Activated CD4-positive, alpha-beta T cell treated with anti-CD3 and anti-CD28 coated beads, Interleukin-10, Interleukin-2, amounts not matched to agents 100 ng/mL and 50 ng/mL, durations not matched to agents 16 hours and 8 hours (primary cell): ENCODE data around the gene MRPL48.

ENCODE experiments used
- DNase-seq: peaks from one replicate; pipeline ENCODE4 v3.0.0-alpha.2; 2020

MRPL48 gene

GRCh38 chr11:73907191-73907590 is 119.5 kb downstream of the MRPL48 start:
- DNase-seq: peak; percentile 40

- DNase-seq: no peak
Observed at GRCh38 chr11:73912026-73912425, 124.4 kb downstream of the MRPL48 start.

GRCh38 chr11:73913472-73913871 is 125.8 kb downstream of the MRPL48 start:
- no peak for DNase-seq

- DNase-seq: no peak
Observed at GRCh38 chr11:73914284-73914683, 126.6 kb downstream of the MRPL48 start.
